Panc1 (cell line): ENCODE data around the gene DDX55. TPM values are rescaled to one million over a fixed set of nuclear protein-coding genes. Genes with fewer than 3 reads are reported as not detected.

Experiments
- ATAC-seq: fragments of 200-7000 bp; cut with Tn5 transposase; 2 replicates; pipeline ENCODE4 v1.9.1; 2020; ENCODE audit warnings: mild to moderate bottlenecking, moderate library complexity
- BruUV-seq: library from RNA; stranded (reverse); fragments of 400-500 nt; replicated peaks from 2 replicates; lab custom pipeline; 2021; lab: Mats Ljungman, UMichigan
- CTCF ChIA-PET: fragments of 300-600 bp; sonication (Branson Sonifier 250); formaldehyde crosslinking; loops from one replicate; lab custom pipeline; 2022; ENCODE audit warnings: antibody characterized with exemption; lab: Charles Lee
- POLR2A ChIA-PET: fragments of 300-600 bp; sonication (Branson Sonifier 250); formaldehyde crosslinking; loops from one replicate; lab custom pipeline; 2022; ENCODE audit warnings: antibody characterized with exemption; lab: Charles Lee
- DNase-seq: peaks from one replicate; pipeline ENCODE4 v3.0.0-alpha.2; 2010; ENCODE audit warnings: low read depth, low spot score
- H3K27ac ChIP-seq: 2 replicates; pipeline ENCODE4 v1.5.1; 2011; ENCODE audit warnings: mild to moderate bottlenecking, low read length, inconsistent platforms
- H3K27me3 ChIP-seq: fragments of 200-500 bp; sonication (Bioruptor generic); 2 replicates; pipeline ENCODE4 v1.6.0; 2014; ENCODE audit warnings: low read length, inconsistent platforms; ENCODE audit not compliant: control insufficient read depth, insufficient read depth
- H3K36me3 ChIP-seq: fragments of 200-500 bp; sonication (Bioruptor generic); 2 replicates; pipeline ENCODE4 v1.5.1; 2014; ENCODE audit warnings: inconsistent platforms, mild to moderate bottlenecking, low read length, moderate library complexity; ENCODE audit not compliant: control insufficient read depth, insufficient read depth
- H3K4me1 ChIP-seq: 2 replicates; pipeline ENCODE4 v1.5.1; 2011; ENCODE audit warnings: inconsistent platforms, mild to moderate bottlenecking, low read length, moderate library complexity; ENCODE audit not compliant: control insufficient read depth, insufficient read depth
- H3K4me3 ChIP-seq, 2 experiments: 2 replicates each; pipeline ENCODE4 v1.5.1; 2011 to 2012; ENCODE audit warnings: low read depth in 2 of 2, low read length in 2 of 2, mild to moderate bottlenecking in 2 of 2, inconsistent platforms in 1 of 2, moderate library complexity in 1 of 2
- H3K9me3 ChIP-seq: fragments of 200-500 bp; sonication (Bioruptor generic); 2 replicates; pipeline ENCODE4 v1.5.1; 2014; ENCODE audit warnings: low read depth, mild to moderate bottlenecking, inconsistent platforms, low read length, moderate library complexity; ENCODE audit not compliant: control insufficient read depth, insufficient read depth
- CTCF ChIP-seq: fragments of 450-650 bp; IDR thresholded peaks from 2 replicates; pipeline ENCODE4 v1.5.1; 2017; ENCODE audit warnings: mild to moderate bottlenecking
- POLR2AphosphoS5 ChIP-seq: IDR thresholded peaks from 2 replicates; pipeline ENCODE4 v1.6.1; 2012; ENCODE audit warnings: mild to moderate bottlenecking, low read depth, low read length, moderate library complexity
- SIN3A ChIP-seq: IDR thresholded peaks from 2 replicates; pipeline ENCODE4 v1.6.1; 2012; ENCODE audit warnings: low read depth, mild to moderate bottlenecking, low read length, moderate library complexity, borderline replicate concordance; ENCODE audit not compliant: insufficient read depth
- TCF7L2 ChIP-seq: IDR thresholded peaks from 2 replicates; pipeline ENCODE4 v1.6.1; 2011; ENCODE audit warnings: mild to moderate bottlenecking, low read depth, low read length, inconsistent platforms
- in situ Hi-C: cut with HindIII; loops from 2 replicates; pipeline ENCODE4 v1.10.0; 2016; ENCODE audit warnings: low sequenced_read_pairs, low pct_unique_long_range_greater_than_20kb
- intact Hi-C: fragments of 100-400 bp; cut with micrococcal nuclease; formaldehyde crosslinking; loops from one replicate; pipeline ENCODE4 v1.10.0; 2022; ENCODE audit not compliant: unreplicated experiment
- total RNA-seq: library from RNA; stranded (reverse); gene quantifications from one replicate; pipeline ENCODE4 v1.2.1, GENCODE V29; 2021; ENCODE audit not compliant: unreplicated experiment
- TF ChIP-seq, protein P1 (sequence below), 2 experiments: IDR thresholded peaks; 2 replicates each; pipeline ENCODE4 v1.6.1; 2011 to 2012; ENCODE audit warnings: low read depth in 2 of 2, control low read depth in 1 of 2, low read length in 1 of 2, mild to moderate bottlenecking in 1 of 2, moderate library complexity in 1 of 2; ENCODE audit not compliant: insufficient read depth in 1 of 2

DDX55 gene
- total RNA-seq, 1 experiment from 2014 or later: 46.3 TPM

GRCh38 chr12:123572391-123572790 lies 29.5 kb upstream of the DDX55 start:
- TF ChIP-seq, protein P1, sequence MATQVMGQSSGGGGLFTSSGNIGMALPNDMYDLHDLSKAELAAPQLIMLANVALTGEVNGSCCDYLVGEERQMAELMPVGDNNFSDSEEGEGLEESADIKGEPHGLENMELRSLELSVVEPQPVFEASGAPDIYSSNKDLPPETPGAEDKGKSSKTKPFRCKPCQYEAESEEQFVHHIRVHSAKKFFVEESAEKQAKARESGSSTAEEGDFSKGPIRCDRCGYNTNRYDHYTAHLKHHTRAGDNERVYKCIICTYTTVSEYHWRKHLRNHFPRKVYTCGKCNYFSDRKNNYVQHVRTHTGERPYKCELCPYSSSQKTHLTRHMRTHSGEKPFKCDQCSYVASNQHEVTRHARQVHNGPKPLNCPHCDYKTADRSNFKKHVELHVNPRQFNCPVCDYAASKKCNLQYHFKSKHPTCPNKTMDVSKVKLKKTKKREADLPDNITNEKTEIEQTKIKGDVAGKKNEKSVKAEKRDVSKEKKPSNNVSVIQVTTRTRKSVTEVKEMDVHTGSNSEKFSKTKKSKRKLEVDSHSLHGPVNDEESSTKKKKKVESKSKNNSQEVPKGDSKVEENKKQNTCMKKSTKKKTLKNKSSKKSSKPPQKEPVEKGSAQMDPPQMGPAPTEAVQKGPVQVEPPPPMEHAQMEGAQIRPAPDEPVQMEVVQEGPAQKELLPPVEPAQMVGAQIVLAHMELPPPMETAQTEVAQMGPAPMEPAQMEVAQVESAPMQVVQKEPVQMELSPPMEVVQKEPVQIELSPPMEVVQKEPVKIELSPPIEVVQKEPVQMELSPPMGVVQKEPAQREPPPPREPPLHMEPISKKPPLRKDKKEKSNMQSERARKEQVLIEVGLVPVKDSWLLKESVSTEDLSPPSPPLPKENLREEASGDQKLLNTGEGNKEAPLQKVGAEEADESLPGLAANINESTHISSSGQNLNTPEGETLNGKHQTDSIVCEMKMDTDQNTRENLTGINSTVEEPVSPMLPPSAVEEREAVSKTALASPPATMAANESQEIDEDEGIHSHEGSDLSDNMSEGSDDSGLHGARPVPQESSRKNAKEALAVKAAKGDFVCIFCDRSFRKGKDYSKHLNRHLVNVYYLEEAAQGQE (IDR thresholded peaks at IDR 0.05; ENCODE audit: insufficient read depth in 1 of 2, low read depth in 2 of 2, low read length in 1 of 2): no peak
- TF ChIP-seq TCF7L2 (no peak), POLR2AphosphoS5 (no peak), SIN3A (no peak), CTCF (no peak)
- ATAC-seq: no peak
- in situ Hi-C loops: no loop called here
- Histone ChIP-seq H3K36me3 (no peaks in the 10 kb centered on the region), H3K27ac (no peak overlapping the region), H3K4me1 (no peaks in the 10 kb centered on the region), H3K27me3 (no peaks in the 10 kb centered on the region), H3K4me3 (no peak overlapping the region), H3K9me3 (no peaks in the 10 kb centered on the region)
- DNase-seq: no peak
- POLR2A ChIA-PET: no interaction called here
- no TSS peak for BruUV-seq
- CTCF ChIA-PET: no interaction called here
- intact Hi-C loops: no loop called here

- TF ChIP-seq POLR2AphosphoS5: no peak
- no peak for TF ChIP-seq CTCF
- TF ChIP-seq SIN3A: no peak
- ATAC-seq (no peak), DNase-seq (no peak)
- ChIA-PET CTCF (interaction anchor here (1.0 kb wide), 1 partner anchor 10 kb away, joined by 3 read pairs; the partner anchor contains the start of gene TMED2), POLR2A (no interaction called here)
- no TSS peak for BruUV-seq
- no peaks in the 10 kb centered on the region for H3K4me1 ChIP-seq
- intact Hi-C loops: no loop called here
- H3K27ac ChIP-seq: no peak overlapping the region
- no peaks in the 10 kb centered on the region for H3K9me3 ChIP-seq
- H3K4me3 ChIP-seq: no peak overlapping the region
- in situ Hi-C loops: no loop called here
- H3K36me3 ChIP-seq: no peaks in the 10 kb centered on the region
- no peaks in the 10 kb centered on the region for H3K27me3 ChIP-seq
Measured at GRCh38 chr12:123573870-123574269, 28.0 kb upstream of the DDX55 start.
